ENCODE results near the gene RASGEF1B. TPM values are rescaled to one million over a fixed set of nuclear protein-coding genes. Genes with fewer than 3 reads are reported as not detected.
A peak's percentile ranks its signal among the peaks of the same experiment; 100 is the strongest.

Gene RASGEF1B
- total and polyA plus RNA-seq, 2 experiments from 2014 or later = 2.8 to 5.2 TPM

DNA sequence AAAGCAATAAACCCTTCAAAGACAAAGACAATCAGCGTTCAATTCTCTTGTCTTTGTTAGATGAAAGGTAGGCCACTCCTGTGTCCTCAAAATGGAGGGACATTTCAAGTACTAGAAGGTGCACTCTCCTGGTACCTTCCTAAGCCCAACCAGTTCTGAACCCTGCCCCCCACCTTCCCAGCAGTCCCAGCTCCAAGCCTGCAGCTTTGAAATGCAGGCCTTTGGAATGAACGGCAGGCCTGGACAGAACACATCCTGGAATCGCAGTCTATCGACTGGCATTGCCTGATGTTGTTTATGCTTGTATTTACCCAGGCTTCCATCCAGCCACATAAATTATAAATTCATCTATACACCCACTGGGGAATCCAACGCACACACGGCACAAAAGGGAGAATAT is 47.4 kb downstream of the RASGEF1B start (continued):
- TF ChIP-seq CTCF (conservative IDR thresholded peaks at IDR 0.05; ENCODE audit: low read depth in 2 of 2) (no peak), ZNF331 (CRISPR knock-in tag; IDR thresholded peaks at IDR 0.05; ENCODE audit: low read depth) (no peak), EZH2phosphoT487 (IDR thresholded peaks at IDR 0.05; ENCODE audit: unreplicated experiment) (no peak), EZH2 (IDR thresholded peaks at IDR 0.05; ENCODE audit: low read depth, unreplicated experiment) (no peak), CREB1 (CRISPR knock-in tag; IDR thresholded peaks at IDR 0.05; ENCODE audit: low read depth) (no peak), ETS1 (IDR thresholded peaks at IDR 0.05) (no peak)

DNA sequence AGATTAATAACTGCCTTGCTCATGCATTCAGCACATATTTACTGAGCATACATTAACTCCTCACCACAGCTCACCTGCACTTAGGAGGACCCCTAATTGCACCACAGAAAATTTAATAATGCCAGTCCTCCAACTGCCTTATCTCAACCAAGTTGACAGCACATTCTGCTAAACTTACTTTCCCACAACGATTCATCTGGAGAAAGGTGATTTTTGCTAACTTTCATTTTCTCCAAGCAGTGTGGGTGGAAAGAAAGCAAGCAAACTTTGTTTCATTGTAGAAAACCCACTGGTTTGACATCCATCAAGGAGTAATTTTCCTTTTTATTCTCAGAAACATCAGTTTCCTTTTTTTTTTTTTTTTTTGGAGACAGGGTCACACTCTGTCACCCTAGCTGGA is 49.1 kb downstream of the RASGEF1B start:
- no peaks in the 10 kb centered on the region for H3F3A ChIP-seq (replicated peaks; ENCODE audit: low read depth)
- H4K20me1 ChIP-seq (replicated peaks; ENCODE audit: insufficient read depth) = no peaks in the 10 kb centered on the region
- Mint-ChIP-seq H3K4me3 (no peak overlapping the region), H3K36me3 (ENCODE audit: low read depth) (no peaks in the 10 kb centered on the region; the same call in 2 of the 3 replicates), H3K27ac (no peak overlapping the region), H3K9me3 (no peaks in the 10 kb centered on the region), H3K27me3 (ENCODE audit: insufficient read depth, low read depth, poor library complexity) (peaks cover 5% of the 10 kb centered on the region), H3K4me1 (peaks cover 70% of the 10 kb centered on the region)
- no peaks in the 10 kb centered on the region for H3K27me3 ChIP-seq (ENCODE audit: insufficient read depth)
- H3K4me1 ChIP-seq (ENCODE audit: insufficient read depth) = peaks cover 62% of the 10 kb centered on the region
- H3K27ac ChIP-seq (ENCODE audit: low read depth) = no peak overlapping the region
- no peaks in the 10 kb centered on the region for H3K36me3 ChIP-seq (ENCODE audit: insufficient read depth)
- H3K4me3 ChIP-seq = no peak overlapping the region
- ATAC-seq = no peak
- DNase-seq (ENCODE audit: low spot score) = no peak
- no peaks in the 10 kb centered on the region for H3K79me2 ChIP-seq (replicated peaks; ENCODE audit: insufficient read depth)
- no peak overlapping the region for H2AFZ ChIP-seq
- H3K9me2 ChIP-seq (ENCODE audit: insufficient read depth) = 0 out of 2 replicates have a peak, but pooled peaks cover 5% of the 10 kb centered on the region
- H3K4me2 ChIP-seq = peak overlapping the region; percentile 37; the same call in 1 of the 2 replicates
- TF ChIP-seq, protein P1, sequence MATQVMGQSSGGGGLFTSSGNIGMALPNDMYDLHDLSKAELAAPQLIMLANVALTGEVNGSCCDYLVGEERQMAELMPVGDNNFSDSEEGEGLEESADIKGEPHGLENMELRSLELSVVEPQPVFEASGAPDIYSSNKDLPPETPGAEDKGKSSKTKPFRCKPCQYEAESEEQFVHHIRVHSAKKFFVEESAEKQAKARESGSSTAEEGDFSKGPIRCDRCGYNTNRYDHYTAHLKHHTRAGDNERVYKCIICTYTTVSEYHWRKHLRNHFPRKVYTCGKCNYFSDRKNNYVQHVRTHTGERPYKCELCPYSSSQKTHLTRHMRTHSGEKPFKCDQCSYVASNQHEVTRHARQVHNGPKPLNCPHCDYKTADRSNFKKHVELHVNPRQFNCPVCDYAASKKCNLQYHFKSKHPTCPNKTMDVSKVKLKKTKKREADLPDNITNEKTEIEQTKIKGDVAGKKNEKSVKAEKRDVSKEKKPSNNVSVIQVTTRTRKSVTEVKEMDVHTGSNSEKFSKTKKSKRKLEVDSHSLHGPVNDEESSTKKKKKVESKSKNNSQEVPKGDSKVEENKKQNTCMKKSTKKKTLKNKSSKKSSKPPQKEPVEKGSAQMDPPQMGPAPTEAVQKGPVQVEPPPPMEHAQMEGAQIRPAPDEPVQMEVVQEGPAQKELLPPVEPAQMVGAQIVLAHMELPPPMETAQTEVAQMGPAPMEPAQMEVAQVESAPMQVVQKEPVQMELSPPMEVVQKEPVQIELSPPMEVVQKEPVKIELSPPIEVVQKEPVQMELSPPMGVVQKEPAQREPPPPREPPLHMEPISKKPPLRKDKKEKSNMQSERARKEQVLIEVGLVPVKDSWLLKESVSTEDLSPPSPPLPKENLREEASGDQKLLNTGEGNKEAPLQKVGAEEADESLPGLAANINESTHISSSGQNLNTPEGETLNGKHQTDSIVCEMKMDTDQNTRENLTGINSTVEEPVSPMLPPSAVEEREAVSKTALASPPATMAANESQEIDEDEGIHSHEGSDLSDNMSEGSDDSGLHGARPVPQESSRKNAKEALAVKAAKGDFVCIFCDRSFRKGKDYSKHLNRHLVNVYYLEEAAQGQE (IDR thresholded peaks at IDR 0.05; ENCODE audit: unreplicated experiment) = no peak
- TF ChIP-seq CTCF (conservative IDR thresholded peaks at IDR 0.05; ENCODE audit: low read depth in 2 of 2) = no peak
- TF ChIP-seq JUNB (IDR thresholded peaks at IDR 0.05; ENCODE audit: unreplicated experiment) = no peak
- TF ChIP-seq STAT1 (IDR thresholded peaks at IDR 0.05; ENCODE audit: unreplicated experiment) = no peak
- no peak for TF ChIP-seq ZNF331 (CRISPR knock-in tag; IDR thresholded peaks at IDR 0.05; ENCODE audit: low read depth)
- no peak for TF ChIP-seq CREB1 (CRISPR knock-in tag; IDR thresholded peaks at IDR 0.05; ENCODE audit: low read depth)
- TF ChIP-seq EZH2 (IDR thresholded peaks at IDR 0.05; ENCODE audit: low read depth, unreplicated experiment) = no peak
- no peak for TF ChIP-seq EZH2phosphoT487 (IDR thresholded peaks at IDR 0.05; ENCODE audit: unreplicated experiment)

Data from GM23338 (cell line).